Endothelial cell of hepatic sinusoid (primary cell): ENCODE data around the gene ACSS1.

Experiments
- in situ Hi-C: cut with HindIII; loops from 2 replicates; pipeline ENCODE4 v1.10.0; 2017; ENCODE audit warnings: low sequenced_read_pairs

Gene ACSS1

GRCh38 chr20:25058051-25058846 lies at the start of gene ACSS1:
Gene ACSS1 (minus strand): TSS chr20:25058139. CDS start chr20:25058102, 37 bp downstream.
- in situ Hi-C loops = no loop called here

- in situ Hi-C loops = no loop called here
Measured at GRCh38 chr20:25103526-25103925, 45.6 kb upstream of the ACSS1 start.

- in situ Hi-C loops = no loop called here
Measured at GRCh38 chr20:25100914-25101313, 43.0 kb upstream of the ACSS1 start.

GRCh38 chr20:25099601-25100140 lies 41.7 kb upstream of the ACSS1 start:
- in situ Hi-C loops = no loop called here

- in situ Hi-C loops = no loop called here
Measured at GRCh38 chr20:25097498-25097897, 39.6 kb upstream of the ACSS1 start.

GRCh38 chr20:25090492-25091429 lies 32.8 kb upstream of the ACSS1 start:
- in situ Hi-C loops = no loop called here

GRCh38 chr20:25089662-25090061 lies 31.7 kb upstream of the ACSS1 start:
- in situ Hi-C loops = no loop called here

- in situ Hi-C loops = no loop called here
Measured at GRCh38 chr20:25089096-25089495, 31.2 kb upstream of the ACSS1 start.

GRCh38 chr20:25088267-25088666 lies 30.3 kb upstream of the ACSS1 start:
- in situ Hi-C loops = no loop called here

GRCh38 chr20:25087186-25087929 lies 29.4 kb upstream of the ACSS1 start:
- in situ Hi-C loops = no loop called here

- in situ Hi-C loops = no loop called here
Measured at GRCh38 chr20:25085756-25086495, 28.0 kb upstream of the ACSS1 start.

- in situ Hi-C loops = no loop called here
Measured at GRCh38 chr20:25084626-25085187, 26.8 kb upstream of the ACSS1 start.

- in situ Hi-C loops = no loop called here
Measured at GRCh38 chr20:25083773-25084625, 26.1 kb upstream of the ACSS1 start.

- in situ Hi-C loops = no loop called here
Measured at GRCh38 chr20:25083141-25083772, 25.3 kb upstream of the ACSS1 start.

GRCh38 chr20:25082498-25082873 lies 24.5 kb upstream of the ACSS1 start:
- in situ Hi-C loops = no loop called here

- in situ Hi-C loops = no loop called here
Measured at GRCh38 chr20:25081730-25082497, 24.0 kb upstream of the ACSS1 start, which contains the start of gene VSX1. Gene VSX1 (minus strand): TSS chr20:25082141. CDS start chr20:25082096, 45 bp downstream.

GRCh38 chr20:25081065-25081729 lies 23.3 kb upstream of the ACSS1 start:
- in situ Hi-C loops = no loop called here
